Natural killer cell treated with Interleukin-12 subunit alpha and Interleukin-12 subunit beta and Interleukin-15 and Interleukin-18, amount 100 ng/mL, for 72 hours (primary cell): Measurements from ENCODE around the gene CIDEA. TPM values are rescaled to one million over a fixed set of nuclear protein-coding genes. Genes with fewer than 3 reads are reported as not detected.
A peak's percentile ranks its signal among the peaks of the same experiment; 100 is the strongest.

ENCODE experiments used
- ATAC-seq, 2 donors: fragments of 150-1000 bp; cut with Tn5 transposase in 1 of 2; sonication (Bioruptor Pico), chemical (Tn5 transposase) in 1 of 2; 2 replicates each; pipeline ENCODE4 v1.10.0; 2021
- DNase-seq: peaks from one replicate; pipeline ENCODE4 v3.0.0; 2022; ENCODE audit warnings: low spot score
- H3K27ac Mint-ChIP-seq, 2 donors: 1 replicate in 1 of 2; 2 replicates in 1 of 2; pipeline ENCODE4 v1.8.0; 2022; ENCODE audit warnings: mixed read lengths in 2 of 2, mild to moderate bottlenecking in 1 of 2, moderate library complexity in 1 of 2
- H3K27me3 Mint-ChIP-seq, 2 donors: 1 replicate in 1 of 2; 2 replicates in 1 of 2; pipeline ENCODE4 v1.8.0; 2022; ENCODE audit warnings: mixed read lengths in 2 of 2
- H3K36me3 Mint-ChIP-seq: one replicate; pipeline ENCODE4 v1.8.0; 2022; ENCODE audit warnings: mixed read lengths
- H3K4me1 Mint-ChIP-seq, 2 donors: 1 replicate in 1 of 2; 2 replicates in 1 of 2; pipeline ENCODE4 v1.8.0; 2022; ENCODE audit warnings: low read depth in 2 of 2, mixed read lengths in 2 of 2, mild to moderate bottlenecking in 1 of 2
- H3K4me3 Mint-ChIP-seq: one replicate; pipeline ENCODE4 v1.8.0; 2022; ENCODE audit warnings: mixed read lengths
- H3K9me3 Mint-ChIP-seq: 2 replicates; pipeline ENCODE4 v1.8.0; 2022; ENCODE audit warnings: mixed read lengths
- total RNA-seq, 2 donors: library from RNA; stranded (reverse); gene quantifications; one replicate each; pipeline ENCODE4 v1.2.3, GENCODE V29; 2022

Gene CIDEA
- total RNA-seq, 2 donors from 2014 or later = not detected

DNA sequence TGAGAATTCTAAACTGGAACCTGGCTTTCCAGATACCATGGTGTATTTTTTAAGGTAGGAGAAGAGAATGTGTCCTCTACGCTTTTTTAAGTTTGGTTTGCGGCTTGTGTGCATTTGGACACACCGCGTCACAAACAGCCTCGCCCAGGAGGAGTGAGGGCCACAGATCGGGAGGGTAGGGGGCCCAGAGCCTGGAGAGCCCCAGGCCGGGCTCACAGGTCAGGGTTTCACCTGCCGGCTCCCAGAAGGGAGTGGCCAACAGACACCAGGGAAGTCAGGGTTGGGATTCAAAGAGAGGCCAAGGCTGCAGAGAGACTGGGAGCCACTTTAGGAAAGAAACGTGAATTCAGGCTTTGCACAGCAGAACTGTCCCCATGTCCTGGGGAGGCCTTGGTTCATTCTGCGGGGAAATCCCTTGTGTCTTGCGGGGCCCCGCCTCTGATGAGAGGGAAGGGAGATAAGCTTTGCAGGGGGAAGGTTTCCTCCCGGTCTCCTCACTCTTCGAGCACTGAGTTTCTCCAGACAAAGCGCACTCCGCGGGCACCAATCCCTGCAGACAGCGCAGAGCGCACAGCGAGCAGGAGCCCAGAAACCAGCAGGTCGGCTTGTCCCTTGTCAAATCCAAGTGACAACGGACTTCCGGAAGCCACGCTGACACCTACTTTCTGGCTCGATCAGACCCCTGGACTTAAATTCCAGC is 51.9 kb downstream of the CIDEA start:
- peaks cover 6% of the 10 kb centered on the region for H3K36me3 Mint-ChIP-seq
- no peak overlapping the region for H3K4me3 Mint-ChIP-seq
- DNase-seq (no peak), ATAC-seq (no peak)
- H3K9me3 Mint-ChIP-seq = no peaks in the 10 kb centered on the region
- peaks cover 5 to 9% of the 10 kb centered on the region in 2 donors for H3K4me1 Mint-ChIP-seq
- peaks cover 27 to 30% of the 10 kb centered on the region in 2 donors for H3K27me3 Mint-ChIP-seq
- H3K27ac Mint-ChIP-seq = no peak overlapping the region

DNA sequence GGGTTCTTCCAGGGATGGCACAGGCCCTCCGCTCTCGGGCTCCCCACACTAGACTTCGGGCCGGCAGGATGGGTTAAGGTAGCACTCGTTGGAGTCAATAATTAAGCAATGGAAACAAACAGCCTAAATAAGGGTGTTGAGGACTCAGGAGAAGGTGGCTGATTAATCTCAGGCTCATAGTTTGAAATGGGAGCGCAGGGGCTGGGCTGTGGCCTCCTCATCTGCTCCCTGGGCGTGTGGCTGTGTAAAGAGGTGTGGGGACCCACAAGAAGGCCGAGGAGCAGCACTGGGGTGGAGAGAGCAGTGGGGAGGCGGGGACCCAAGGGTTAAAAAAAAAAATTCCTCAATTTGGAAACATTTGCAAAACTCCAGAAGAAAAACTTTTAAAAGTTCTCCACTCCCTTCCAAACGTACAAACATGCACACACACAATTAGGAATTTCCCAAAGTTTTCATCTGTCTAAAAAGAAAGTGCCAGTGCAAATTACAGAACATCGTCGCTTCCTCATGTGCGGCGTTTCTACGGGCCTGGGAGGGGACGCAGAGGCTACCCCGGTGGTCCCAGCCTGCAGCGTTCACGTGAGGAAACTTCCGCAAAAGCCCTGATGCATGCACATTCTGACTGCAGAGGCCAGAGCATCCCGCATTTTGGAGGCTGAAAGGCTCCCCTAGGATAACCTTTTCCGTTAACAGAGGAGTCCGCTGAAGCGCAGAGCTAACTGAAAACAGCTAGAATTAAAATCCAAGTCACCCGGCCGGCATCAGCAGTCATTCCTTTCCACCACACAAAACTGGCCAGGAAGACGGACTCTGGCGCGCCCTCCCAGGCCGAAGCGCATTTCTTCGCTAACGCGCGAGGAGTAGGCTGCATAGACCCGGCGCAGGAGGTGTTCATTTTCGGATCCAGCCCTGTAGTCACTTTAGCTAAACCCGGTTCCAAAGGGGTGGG is 52.9 kb downstream of the CIDEA start:
- H3K36me3 Mint-ChIP-seq = peaks cover 12% of the 10 kb centered on the region
- DNase-seq = no peak
- H3K27ac Mint-ChIP-seq = no peak overlapping the region
- ATAC-seq = no peak
- H3K4me1 Mint-ChIP-seq = peaks cover 5 to 9% of the 10 kb centered on the region in 2 donors
- no peaks in the 10 kb centered on the region for H3K9me3 Mint-ChIP-seq
- H3K4me3 Mint-ChIP-seq = peak overlapping the region; percentile 58
- peaks cover 33 to 34% of the 10 kb centered on the region in 2 donors for H3K27me3 Mint-ChIP-seq

DNA sequence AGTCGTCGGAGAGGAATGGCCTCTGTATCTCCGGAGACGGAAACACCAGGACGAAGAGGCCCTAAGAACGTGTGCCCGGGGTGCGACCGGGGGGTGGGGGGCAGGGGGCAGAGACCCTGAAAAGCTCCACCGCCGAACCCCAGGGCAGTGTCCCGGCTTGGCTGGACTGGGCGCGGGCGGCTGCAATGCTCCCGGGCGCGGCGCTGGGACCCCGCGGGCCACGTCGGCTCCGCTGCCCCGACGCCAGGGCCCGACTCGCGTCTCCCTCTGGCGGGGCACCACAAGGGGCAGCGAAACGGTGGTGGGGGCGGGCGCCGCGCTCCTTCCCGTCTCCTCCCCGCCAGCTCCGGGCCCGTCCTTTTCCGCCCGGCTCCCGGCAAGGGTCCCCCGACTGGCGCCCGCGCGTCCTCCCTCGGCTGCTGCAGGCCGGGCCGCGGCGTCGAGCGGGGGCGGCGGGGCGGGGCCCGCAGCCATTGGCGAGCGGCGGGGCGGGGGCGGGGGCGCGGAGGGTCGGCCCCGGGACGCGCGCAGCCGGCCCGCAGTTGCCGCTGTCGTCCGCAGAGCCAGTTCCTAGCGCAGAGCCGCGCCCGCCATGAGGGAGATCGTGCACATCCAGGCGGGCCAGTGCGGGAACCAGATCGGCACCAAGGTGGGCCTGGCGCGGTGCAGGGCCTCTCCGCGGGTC is 53.7 kb downstream of the CIDEA start, which contains the start of gene TUBB6:
TSS of gene TUBB6 (plus strand) at position 541 of the 685 bp plus-strand sequence. CDS start at position 593, 52 bp downstream.
- H3K27ac Mint-ChIP-seq = no peak within 1 kb of the TSS
- no peaks in the 10 kb centered on the region for H3K9me3 Mint-ChIP-seq
- H3K4me3 Mint-ChIP-seq = peak within 1 kb of the TSS; percentile 58
- ATAC-seq = peak; percentile 63 to 77
- DNase-seq = no peak
- peaks cover 12% of the 10 kb centered on the region for H3K36me3 Mint-ChIP-seq
- H3K4me1 Mint-ChIP-seq = peaks cover 5 to 9% of the 10 kb centered on the region in 2 donors
- peaks cover 34% of the 10 kb centered on the region in 2 donors for H3K27me3 Mint-ChIP-seq

DNA sequence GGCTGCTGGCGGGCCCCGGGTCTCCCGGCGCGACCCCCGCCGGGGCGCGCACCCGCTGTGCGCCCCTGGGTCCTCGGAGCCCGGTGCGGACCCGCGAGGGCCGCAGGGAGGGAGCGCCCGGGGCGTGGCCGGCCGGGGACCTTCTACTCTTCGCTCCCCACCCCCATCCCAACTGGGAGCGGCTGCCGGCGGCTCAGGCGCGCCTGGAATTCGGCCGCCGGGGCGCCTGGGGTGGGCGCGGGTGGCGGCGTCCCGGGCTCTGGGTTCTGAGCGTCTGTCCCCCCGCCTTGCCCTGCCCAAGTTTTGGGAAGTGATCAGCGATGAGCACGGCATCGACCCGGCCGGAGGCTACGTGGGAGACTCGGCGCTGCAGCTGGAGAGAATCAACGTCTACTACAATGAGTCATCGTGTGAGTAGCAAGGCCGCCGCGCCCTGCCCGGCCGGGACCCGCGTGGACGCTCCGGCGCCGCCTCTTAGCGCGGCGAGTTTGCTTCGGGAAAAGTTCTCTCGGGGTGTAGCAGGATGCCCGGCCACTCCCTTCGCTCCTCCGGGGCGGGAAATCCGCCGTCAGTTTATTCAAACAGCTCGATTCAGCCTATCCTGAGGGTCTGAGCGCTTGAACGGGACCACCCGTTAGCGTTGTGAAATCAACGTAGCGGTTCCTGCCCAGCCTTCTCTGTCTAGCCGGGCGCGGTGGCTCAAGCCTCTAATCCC is 54.4 kb downstream of the CIDEA start:
- Mint-ChIP-seq H3K4me3 (peak overlapping the region; percentile 38), H3K27ac (no peak overlapping the region), H3K36me3 (peaks cover 16% of the 10 kb centered on the region), H3K27me3 (peaks cover 34% of the 10 kb centered on the region in 2 donors), H3K9me3 (no peaks in the 10 kb centered on the region), H3K4me1 (peaks cover 5 to 9% of the 10 kb centered on the region in 2 donors)
- no peak for DNase-seq
- ATAC-seq = peak; percentile 73 to 82

DNA sequence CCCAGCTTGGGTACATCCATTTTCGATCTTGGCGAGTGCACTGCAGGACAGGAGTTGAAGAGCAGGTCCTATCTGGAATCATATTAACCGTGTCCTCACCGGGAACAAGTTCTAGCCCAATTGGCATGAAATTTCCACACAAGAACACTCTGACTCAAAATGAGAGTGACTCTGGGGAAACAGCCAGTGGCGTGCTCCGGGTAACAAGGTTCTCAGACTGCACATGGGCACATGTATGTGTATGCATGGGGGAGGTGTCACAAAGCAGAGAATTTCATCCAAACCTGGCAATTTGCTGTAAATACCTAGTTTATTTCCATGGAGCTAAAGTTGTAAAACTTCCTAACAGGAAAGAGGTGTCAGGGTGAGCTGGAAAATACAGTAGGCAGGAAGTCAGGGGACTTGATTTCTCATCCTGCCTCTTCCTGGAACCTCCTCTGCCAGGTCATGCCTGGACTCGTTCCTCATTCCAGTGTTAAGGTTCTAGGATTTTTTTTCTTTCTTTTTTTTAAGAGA is 55.6 kb downstream of the CIDEA start:
- H3K27ac Mint-ChIP-seq = no peak overlapping the region
- peak overlapping the region; percentile 35 for H3K4me3 Mint-ChIP-seq
- no peaks in the 10 kb centered on the region for H3K9me3 Mint-ChIP-seq
- H3K27me3 Mint-ChIP-seq = peaks cover 32 to 34% of the 10 kb centered on the region in 2 donors
- ATAC-seq = no peak
- peaks cover 5 to 9% of the 10 kb centered on the region in 2 donors for H3K4me1 Mint-ChIP-seq
- H3K36me3 Mint-ChIP-seq = peaks cover 16% of the 10 kb centered on the region
- DNase-seq = no peak

DNA sequence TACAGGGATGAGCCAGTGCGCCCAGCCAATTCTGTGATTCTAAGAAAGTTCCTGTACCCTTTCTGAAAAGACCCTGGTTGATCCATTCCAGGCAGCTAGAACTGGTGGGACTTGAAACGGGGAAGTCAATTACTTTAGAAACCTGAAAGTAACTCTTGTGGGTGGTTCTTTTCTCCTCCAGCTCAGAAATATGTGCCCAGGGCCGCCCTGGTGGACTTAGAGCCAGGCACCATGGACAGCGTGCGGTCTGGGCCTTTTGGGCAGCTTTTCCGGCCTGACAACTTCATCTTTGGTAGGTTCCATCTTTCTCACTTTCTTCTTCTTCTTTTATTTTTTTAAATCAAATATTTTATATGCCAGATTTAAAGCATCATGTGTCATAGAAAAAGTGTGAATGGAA is 56.6 kb downstream of the CIDEA start:
- no peak for DNase-seq
- Mint-ChIP-seq H3K27me3 (peaks cover 27 to 34% of the 10 kb centered on the region in 2 donors), H3K9me3 (no peaks in the 10 kb centered on the region), H3K4me3 (no peak overlapping the region), H3K36me3 (peaks cover 16% of the 10 kb centered on the region), H3K27ac (no peak overlapping the region), H3K4me1 (peaks cover 5 to 9% of the 10 kb centered on the region in 2 donors)
- no peak for ATAC-seq

DNA sequence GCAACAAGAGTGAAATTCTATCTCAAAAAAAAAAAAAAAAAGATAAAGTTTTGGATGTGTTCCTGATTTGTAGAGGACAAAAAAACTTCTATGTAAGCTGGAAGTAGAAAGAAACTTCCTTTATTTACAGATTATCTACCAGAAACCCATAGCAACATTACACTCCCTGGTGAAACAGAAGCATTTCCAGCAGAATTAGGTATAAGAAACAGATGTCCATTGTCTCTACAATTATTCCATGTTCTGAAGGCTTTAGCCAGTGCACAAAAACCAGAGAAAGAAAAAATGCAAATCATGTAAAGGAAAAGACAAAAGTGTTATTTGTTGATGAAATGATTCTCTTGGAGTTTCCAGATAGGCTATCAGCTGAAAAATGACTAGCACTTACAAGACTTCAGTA is 58.8 kb downstream of the CIDEA start:
- Mint-ChIP-seq H3K27ac (no peak overlapping the region), H3K9me3 (no peaks in the 10 kb centered on the region), H3K4me1 (peaks cover 0 to 2% of the 10 kb centered on the region in 2 donors), H3K4me3 (no peak overlapping the region), H3K27me3 (peaks cover 10 to 16% of the 10 kb centered on the region in 2 donors), H3K36me3 (peaks cover 16% of the 10 kb centered on the region)
- DNase-seq (no peak), ATAC-seq (no peak)

DNA sequence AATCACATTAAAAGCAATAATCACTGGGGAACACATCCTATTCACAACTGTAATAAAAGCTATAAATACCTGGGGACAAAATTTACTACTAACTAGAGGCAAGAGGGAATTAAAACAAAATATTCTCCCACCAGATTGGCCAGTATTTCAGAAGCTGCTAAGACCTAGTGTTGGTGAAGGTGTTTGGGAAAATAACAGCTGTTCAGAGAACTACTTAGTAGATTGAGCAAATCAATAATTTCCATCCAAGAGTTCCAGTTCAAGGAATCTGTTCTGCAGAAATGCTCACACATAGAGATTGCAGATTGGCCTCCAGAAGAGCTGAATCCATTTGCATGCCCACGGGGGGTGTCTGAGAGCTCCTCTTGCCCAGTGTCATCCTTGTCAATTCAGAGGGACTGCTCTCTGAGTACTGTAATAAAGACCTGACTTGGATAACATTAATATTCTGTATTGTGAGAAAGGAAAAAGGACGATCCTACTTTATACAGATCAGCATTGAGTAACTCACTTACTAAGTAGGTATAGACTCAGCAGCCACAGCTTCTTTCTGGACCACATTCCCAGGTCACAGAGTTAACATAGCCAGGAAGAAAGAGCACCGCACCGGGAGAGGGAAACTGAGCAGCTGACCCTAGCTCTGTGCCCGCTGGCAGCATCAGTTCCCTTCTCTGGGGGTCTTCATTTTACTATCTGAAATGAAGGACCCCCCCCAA is 59.5 kb downstream of the CIDEA start:
- peaks cover 10 to 16% of the 10 kb centered on the region in 2 donors for H3K27me3 Mint-ChIP-seq
- no peak for ATAC-seq
- H3K36me3 Mint-ChIP-seq = peaks cover 16% of the 10 kb centered on the region
- no peak overlapping the region for H3K27ac Mint-ChIP-seq
- H3K4me1 Mint-ChIP-seq = peaks cover 0 to 2% of the 10 kb centered on the region in 2 donors
- H3K9me3 Mint-ChIP-seq = no peaks in the 10 kb centered on the region
- no peak overlapping the region for H3K4me3 Mint-ChIP-seq
- DNase-seq = no peak

DNA sequence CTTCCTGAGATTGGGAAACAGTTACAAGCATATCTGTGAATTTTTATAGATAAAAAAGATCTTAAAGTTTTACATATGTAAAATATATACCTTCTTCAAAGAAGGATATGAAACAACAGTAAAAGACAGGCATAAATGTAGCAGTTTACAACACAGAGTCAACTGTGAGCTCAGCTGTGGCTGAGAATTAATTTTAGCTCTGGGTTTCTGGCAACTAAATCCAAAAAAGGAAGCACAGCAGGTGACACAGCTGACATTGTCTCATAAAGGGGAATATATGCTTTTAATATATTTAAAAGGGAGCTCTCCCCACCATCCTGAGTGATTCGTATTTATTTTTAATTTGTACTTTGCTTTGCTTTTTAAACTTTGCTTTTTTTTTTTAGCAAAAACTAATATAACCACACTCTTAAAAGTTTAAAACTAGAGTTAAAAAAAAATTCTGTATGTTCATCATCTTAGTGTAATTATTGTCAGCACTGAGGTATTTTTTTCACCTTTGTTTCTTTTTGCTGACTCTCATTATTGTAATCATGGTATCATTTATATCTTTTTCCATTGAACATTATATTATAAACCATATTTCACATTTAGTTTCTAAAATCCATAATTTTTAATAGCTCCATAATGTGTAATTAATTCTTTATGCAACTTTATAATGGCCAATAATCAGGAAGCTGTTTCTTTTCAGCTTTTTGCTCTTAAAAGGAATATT is 60.6 kb downstream of the CIDEA start:
- ATAC-seq = no peak
- DNase-seq = no peak
- no peak overlapping the region for H3K4me3 Mint-ChIP-seq
- no peaks in the 10 kb centered on the region for H3K9me3 Mint-ChIP-seq
- H3K36me3 Mint-ChIP-seq = peaks cover 11% of the 10 kb centered on the region
- H3K27ac Mint-ChIP-seq = no peak overlapping the region
- no peaks in the 10 kb centered on the region for H3K4me1 Mint-ChIP-seq
- H3K27me3 Mint-ChIP-seq = peaks cover 5 to 10% of the 10 kb centered on the region in 2 donors

DNA sequence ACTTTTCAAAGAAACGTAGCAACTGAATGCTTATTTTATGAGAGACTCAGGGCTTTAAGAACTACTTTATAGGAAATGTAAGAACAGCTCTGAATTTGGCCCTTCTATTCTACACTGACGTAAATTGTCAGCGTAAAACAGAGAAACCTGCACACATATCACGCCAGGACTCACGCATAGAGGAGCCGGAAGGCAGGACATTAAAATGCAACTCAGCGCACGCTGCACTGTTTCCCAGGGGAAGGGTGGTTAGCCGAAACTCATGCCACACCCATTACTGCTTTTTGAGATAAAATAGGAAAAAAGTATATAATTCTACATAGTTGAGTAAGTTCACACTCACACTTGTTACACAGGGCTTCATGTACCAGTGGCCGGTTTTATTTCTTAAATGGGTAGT is 61.3 kb downstream of the CIDEA start:
- no peak overlapping the region for H3K27ac Mint-ChIP-seq
- peaks cover 4 to 7% of the 10 kb centered on the region in 2 donors for H3K27me3 Mint-ChIP-seq
- ATAC-seq (no peak), DNase-seq (no peak)
- peaks cover 10% of the 10 kb centered on the region for H3K36me3 Mint-ChIP-seq
- H3K4me3 Mint-ChIP-seq = no peak overlapping the region
- H3K4me1 Mint-ChIP-seq = no peaks in the 10 kb centered on the region
- H3K9me3 Mint-ChIP-seq = no peaks in the 10 kb centered on the region

DNA sequence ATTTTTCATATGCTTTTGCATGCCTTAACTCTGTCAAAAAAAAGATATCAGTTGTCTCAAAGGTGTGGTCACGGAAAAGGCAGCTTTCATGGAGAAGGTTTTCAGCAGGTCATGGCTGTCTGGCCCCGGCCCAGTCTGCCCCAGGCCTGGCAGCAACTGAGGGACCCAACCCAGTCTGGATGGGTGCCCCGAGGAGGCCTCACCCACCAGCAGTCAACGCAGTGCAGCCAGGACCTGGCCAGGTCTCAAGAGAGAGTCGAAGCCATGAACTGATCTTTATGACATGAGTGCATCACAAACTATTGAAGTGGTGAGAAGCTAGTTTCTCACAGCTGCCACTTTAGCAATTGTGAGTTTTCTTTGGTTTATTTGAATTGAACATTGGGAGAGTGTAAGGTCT is 61.8 kb downstream of the CIDEA start:
- H3K4me1 Mint-ChIP-seq = no peaks in the 10 kb centered on the region
- H3K4me3 Mint-ChIP-seq = no peak overlapping the region
- no peak overlapping the region for H3K27ac Mint-ChIP-seq
- no peak for DNase-seq
- peaks cover 4 to 7% of the 10 kb centered on the region in 2 donors for H3K27me3 Mint-ChIP-seq
- ATAC-seq = no peak
- H3K36me3 Mint-ChIP-seq = peaks cover 10% of the 10 kb centered on the region
- H3K9me3 Mint-ChIP-seq = no peaks in the 10 kb centered on the region
